ENCODE data around the gene OPRL1.

The OPRL1 gene

DNA sequence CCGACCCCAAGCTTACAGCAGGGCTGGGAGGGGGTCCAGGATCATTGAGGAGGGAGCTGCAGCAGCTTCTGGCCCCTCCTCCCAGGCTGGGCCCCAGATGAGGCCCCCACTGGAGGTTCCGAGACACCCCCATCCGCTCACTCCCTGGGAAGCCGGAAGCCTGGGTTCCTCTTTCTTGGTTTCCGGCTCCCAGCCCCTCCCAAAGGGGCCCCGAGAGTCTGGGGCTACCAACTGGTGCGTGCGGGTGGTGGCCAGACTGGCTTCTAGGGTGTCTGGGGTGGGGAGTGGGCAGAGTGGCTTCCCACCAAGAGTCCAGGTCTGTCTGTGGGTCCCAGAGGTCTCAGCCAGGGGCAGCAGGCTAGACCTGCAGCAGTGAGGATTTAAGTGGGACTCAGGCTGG lies 2.8 kb upstream of the OPRL1 start:
- Histone ChIP-seq H3K4me1 (ENCODE audit: control insufficient read depth, insufficient read depth, low read length) (peaks cover 10% of the 10 kb centered on the region), H3K4me3 (ENCODE audit: low read depth, low read length) (no peak overlapping the region), H3K36me3 (ENCODE audit: control insufficient read depth in 2 of 2, insufficient read depth in 1 of 2, low read length in 2 of 2) (peaks cover 0 to 17% of the 10 kb centered on the region in 2 experiments; a peak in 1 of 3 replicates), H3K9me3 (ENCODE audit: control insufficient read depth, insufficient read depth, low read depth, low read length) (no peaks in the 10 kb centered on the region), H3K27ac (ENCODE audit: extremely low read depth, low read depth, low read length) (no peak overlapping the region)
- TF ChIP-seq, protein P1, sequence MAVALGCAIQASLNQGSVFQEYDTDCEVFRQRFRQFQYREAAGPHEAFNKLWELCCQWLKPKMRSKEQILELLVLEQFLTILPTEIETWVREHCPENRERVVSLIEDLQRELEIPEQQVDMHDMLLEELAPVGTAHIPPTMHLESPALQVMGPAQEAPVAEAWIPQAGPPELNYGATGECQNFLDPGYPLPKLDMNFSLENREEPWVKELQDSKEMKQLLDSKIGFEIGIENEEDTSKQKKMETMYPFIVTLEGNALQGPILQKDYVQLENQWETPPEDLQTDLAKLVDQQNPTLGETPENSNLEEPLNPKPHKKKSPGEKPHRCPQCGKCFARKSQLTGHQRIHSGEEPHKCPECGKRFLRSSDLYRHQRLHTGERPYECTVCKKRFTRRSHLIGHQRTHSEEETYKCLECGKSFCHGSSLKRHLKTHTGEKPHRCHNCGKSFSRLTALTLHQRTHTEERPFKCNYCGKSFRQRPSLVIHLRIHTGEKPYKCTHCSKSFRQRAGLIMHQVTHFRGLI (tag by site-specific recombination; IDR thresholded peaks at IDR 0.05), result no peak
- TF ChIP-seq KLF9 (tag by site-specific recombination; IDR thresholded peaks at IDR 0.05; ENCODE audit: low read depth) (no peak), ZNF521 (tag by site-specific recombination; IDR thresholded peaks at IDR 0.05) (no peak), ZNF221 (tag by site-specific recombination; IDR thresholded peaks at IDR 0.05; ENCODE audit: borderline replicate concordance) (no peak), ZNF324 (tag by site-specific recombination; IDR thresholded peaks at IDR 0.05) (no peak), ZNF132 (tag by site-specific recombination; IDR thresholded peaks at IDR 0.05; ENCODE audit: borderline replicate concordance) (no peak), ZNF302 (tag by site-specific recombination; IDR thresholded peaks at IDR 0.05; ENCODE audit: low read depth) (no peak), TRIM28 (IDR thresholded peaks at IDR 0.05; ENCODE audit: borderline replicate concordance, low read length) (no peak)
- TF ChIP-seq, protein P2, sequence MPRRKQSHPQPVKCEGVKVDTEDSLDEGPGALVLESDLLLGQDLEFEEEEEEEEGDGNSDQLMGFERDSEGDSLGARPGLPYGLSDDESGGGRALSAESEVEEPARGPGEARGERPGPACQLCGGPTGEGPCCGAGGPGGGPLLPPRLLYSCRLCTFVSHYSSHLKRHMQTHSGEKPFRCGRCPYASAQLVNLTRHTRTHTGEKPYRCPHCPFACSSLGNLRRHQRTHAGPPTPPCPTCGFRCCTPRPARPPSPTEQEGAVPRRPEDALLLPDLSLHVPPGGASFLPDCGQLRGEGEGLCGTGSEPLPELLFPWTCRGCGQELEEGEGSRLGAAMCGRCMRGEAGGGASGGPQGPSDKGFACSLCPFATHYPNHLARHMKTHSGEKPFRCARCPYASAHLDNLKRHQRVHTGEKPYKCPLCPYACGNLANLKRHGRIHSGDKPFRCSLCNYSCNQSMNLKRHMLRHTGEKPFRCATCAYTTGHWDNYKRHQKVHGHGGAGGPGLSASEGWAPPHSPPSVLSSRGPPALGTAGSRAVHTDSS (tag by site-specific recombination; IDR thresholded peaks at IDR 0.05), result no peak
- TF ChIP-seq, protein P3, sequence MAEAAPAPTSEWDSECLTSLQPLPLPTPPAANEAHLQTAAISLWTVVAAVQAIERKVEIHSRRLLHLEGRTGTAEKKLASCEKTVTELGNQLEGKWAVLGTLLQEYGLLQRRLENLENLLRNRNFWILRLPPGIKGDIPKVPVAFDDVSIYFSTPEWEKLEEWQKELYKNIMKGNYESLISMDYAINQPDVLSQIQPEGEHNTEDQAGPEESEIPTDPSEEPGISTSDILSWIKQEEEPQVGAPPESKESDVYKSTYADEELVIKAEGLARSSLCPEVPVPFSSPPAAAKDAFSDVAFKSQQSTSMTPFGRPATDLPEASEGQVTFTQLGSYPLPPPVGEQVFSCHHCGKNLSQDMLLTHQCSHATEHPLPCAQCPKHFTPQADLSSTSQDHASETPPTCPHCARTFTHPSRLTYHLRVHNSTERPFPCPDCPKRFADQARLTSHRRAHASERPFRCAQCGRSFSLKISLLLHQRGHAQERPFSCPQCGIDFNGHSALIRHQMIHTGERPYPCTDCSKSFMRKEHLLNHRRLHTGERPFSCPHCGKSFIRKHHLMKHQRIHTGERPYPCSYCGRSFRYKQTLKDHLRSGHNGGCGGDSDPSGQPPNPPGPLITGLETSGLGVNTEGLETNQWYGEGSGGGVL (tag by site-specific recombination; IDR thresholded peaks at IDR 0.05), result no peak
- TF ChIP-seq, protein P4, sequence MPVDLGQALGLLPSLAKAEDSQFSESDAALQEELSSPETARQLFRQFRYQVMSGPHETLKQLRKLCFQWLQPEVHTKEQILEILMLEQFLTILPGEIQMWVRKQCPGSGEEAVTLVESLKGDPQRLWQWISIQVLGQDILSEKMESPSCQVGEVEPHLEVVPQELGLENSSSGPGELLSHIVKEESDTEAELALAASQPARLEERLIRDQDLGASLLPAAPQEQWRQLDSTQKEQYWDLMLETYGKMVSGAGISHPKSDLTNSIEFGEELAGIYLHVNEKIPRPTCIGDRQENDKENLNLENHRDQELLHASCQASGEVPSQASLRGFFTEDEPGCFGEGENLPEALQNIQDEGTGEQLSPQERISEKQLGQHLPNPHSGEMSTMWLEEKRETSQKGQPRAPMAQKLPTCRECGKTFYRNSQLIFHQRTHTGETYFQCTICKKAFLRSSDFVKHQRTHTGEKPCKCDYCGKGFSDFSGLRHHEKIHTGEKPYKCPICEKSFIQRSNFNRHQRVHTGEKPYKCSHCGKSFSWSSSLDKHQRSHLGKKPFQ (tag by site-specific recombination; IDR thresholded peaks at IDR 0.05), result no peak
- ChIA-PET CTCF (no interaction called here), POLR2A (no interaction called here)

DNA sequence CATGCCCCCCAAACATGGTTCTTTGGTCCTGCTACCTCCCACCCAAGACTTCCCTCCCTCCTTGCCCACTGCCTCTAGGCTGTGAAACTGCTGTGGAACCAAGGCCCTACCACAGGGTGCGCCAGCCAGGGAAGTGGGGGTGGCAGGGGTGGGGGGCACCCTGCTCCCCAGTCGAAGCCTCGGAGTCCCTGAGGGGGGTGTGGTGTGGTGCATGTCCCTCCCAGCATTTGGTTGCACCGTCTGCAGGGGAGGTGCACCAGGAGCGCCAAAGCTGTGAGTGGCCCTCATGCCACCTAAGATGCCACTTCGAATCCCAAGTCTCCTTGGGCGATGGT lies 2.4 kb upstream of the OPRL1 start:
- H3K27ac ChIP-seq (ENCODE audit: extremely low read depth, low read depth, low read length), result no peak overlapping the region
- ChIA-PET POLR2A (interaction anchor here (1.4 kb wide), 1 partner anchor 15 kb away, joined by 4 read pairs; no protein-coding TSS in a partner anchor), CTCF (interaction anchor here (1.0 kb wide), 1 partner anchor 97 kb away, joined by 4 read pairs; the partner anchor contains the start of gene PRPF6)
- H3K4me3 ChIP-seq (ENCODE audit: low read depth, low read length), result no peak overlapping the region
- peaks cover 10% of the 10 kb centered on the region for H3K4me1 ChIP-seq (ENCODE audit: control insufficient read depth, insufficient read depth, low read length)
- peak; percentile 46; the same call in 1 of the 2 replicates for TF ChIP-seq GLIS2 (tag by site-specific recombination; IDR thresholded peaks at IDR 0.05)
- TF ChIP-seq, protein P5, sequence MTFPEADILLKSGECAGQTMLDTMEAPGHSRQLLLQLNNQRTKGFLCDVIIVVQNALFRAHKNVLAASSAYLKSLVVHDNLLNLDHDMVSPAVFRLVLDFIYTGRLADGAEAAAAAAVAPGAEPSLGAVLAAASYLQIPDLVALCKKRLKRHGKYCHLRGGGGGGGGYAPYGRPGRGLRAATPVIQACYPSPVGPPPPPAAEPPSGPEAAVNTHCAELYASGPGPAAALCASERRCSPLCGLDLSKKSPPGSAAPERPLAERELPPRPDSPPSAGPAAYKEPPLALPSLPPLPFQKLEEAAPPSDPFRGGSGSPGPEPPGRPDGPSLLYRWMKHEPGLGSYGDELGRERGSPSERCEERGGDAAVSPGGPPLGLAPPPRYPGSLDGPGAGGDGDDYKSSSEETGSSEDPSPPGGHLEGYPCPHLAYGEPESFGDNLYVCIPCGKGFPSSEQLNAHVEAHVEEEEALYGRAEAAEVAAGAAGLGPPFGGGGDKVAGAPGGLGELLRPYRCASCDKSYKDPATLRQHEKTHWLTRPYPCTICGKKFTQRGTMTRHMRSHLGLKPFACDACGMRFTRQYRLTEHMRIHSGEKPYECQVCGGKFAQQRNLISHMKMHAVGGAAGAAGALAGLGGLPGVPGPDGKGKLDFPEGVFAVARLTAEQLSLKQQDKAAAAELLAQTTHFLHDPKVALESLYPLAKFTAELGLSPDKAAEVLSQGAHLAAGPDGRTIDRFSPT (tag by site-specific recombination; IDR thresholded peaks at IDR 0.05), result peak; percentile 65; the same call in 1 of the 2 replicates
- TF ChIP-seq SP7 (tag by site-specific recombination; IDR thresholded peaks at IDR 0.05), result no peak
- TF ChIP-seq, protein P6, sequence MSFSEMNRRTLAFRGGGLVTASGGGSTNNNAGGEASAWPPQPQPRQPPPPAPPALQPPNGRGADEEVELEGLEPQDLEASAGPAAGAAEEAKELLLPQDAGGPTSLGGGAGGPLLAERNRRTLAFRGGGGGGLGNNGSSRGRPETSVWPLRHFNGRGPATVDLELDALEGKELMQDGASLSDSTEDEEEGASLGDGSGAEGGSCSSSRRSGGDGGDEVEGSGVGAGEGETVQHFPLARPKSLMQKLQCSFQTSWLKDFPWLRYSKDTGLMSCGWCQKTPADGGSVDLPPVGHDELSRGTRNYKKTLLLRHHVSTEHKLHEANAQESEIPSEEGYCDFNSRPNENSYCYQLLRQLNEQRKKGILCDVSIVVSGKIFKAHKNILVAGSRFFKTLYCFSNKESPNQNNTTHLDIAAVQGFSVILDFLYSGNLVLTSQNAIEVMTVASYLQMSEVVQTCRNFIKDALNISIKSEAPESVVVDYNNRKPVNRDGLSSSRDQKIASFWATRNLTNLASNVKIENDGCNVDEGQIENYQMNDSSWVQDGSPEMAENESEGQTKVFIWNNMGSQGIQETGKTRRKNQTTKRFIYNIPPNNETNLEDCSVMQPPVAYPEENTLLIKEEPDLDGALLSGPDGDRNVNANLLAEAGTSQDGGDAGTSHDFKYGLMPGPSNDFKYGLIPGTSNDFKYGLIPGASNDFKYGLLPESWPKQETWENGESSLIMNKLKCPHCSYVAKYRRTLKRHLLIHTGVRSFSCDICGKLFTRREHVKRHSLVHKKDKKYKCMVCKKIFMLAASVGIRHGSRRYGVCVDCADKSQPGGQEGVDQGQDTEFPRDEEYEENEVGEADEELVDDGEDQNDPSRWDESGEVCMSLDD (tag by site-specific recombination; IDR thresholded peaks at IDR 0.05), result peak; percentile 28; the same call in 1 of the 2 replicates
- TF ChIP-seq GLIS1 (tag by site-specific recombination; IDR thresholded peaks at IDR 0.05), result no peak
- TF ChIP-seq, protein P7, sequence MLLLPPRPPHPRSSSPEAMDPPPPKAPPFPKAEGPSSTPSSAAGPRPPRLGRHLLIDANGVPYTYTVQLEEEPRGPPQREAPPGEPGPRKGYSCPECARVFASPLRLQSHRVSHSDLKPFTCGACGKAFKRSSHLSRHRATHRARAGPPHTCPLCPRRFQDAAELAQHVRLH (tag by site-specific recombination; IDR thresholded peaks at IDR 0.05), result no peak
- TF ChIP-seq YY1 (tag by site-specific recombination; IDR thresholded peaks at IDR 0.05), result no peak
- H3K36me3 ChIP-seq (ENCODE audit: control insufficient read depth in 2 of 2, insufficient read depth in 1 of 2, low read length in 2 of 2), result peaks cover 0 to 13% of the 10 kb centered on the region in 2 experiments; a peak in 1 of 3 replicates
- no peaks in the 10 kb centered on the region for H3K9me3 ChIP-seq (ENCODE audit: control insufficient read depth, insufficient read depth, low read depth, low read length)

Measured in HEK293 (cell line).